HG03354 (cell line): ENCODE results near the gene MAP3K4.
A peak's percentile ranks its signal among the peaks of the same experiment; 100 is the strongest.
"Not testable (repeated sequence)": the region's sequence is repeated elsewhere in the genome, so short reads cannot be mapped to it uniquely, and the experiment has no call there.

ENCODE experiments used
- ATAC-seq: cut with Tn5 transposase; IDR thresholded peaks from one replicate; pipeline ENCODE4 v1.9.1; 2021; ENCODE audit warnings: mild to moderate bottlenecking; ENCODE audit not compliant: unreplicated experiment, poor library complexity, severe bottlenecking

Gene MAP3K4

DNA sequence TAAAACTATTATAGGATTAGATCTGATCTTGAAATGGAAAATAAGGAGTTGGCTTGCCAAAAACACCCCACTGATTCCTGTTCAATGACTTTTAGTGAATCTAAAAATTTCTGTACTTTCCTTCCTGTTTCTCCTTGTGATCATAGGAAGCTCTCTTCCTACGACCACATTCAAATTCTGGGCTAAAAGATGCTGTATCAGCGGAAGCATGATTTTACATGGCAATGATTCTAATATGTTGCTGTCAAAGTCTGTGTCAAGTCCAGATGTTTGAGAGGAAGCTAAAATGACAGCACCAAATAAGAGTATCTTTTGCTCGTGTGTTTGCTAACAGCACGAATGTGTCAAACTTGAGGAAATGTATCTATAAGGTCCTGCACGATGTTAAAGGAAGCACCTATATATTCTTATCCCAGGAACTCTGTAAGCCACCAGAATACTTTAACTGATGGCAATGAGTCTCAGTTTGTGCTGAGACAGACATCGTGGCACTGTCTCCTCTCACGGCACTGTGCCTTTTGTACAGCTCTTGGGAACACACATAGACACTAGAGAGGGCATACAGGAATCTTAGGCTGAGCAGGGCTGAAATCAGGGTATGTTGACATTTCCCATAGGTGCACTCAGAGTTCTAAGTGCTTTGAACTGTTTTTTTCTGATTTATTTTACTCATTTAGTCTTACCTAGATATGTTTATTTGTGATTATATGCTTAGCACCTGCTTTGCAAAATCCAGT lies 24.9 kb upstream of the MAP3K4 start:
- ATAC-seq, result no peak

DNA sequence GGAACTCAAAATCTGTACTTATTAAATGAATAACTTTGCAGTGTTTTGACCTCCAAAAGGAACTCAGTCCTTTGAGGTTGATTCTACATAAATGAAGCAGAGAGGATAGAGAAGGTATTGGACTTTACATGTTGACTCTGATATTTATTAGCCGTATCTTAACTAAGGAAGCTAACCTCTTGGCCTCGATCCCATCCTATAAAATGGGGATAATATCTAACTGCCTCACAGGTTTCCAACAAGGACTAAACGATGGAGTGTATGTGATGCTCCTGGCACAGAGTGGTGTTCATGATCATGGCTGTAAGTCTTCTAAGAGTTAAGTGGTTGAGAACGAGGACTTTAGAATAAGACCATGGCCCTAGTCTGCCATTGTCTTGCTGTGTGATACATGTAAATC lies 24.2 kb upstream of the MAP3K4 start:
- ATAC-seq, result no peak

DNA sequence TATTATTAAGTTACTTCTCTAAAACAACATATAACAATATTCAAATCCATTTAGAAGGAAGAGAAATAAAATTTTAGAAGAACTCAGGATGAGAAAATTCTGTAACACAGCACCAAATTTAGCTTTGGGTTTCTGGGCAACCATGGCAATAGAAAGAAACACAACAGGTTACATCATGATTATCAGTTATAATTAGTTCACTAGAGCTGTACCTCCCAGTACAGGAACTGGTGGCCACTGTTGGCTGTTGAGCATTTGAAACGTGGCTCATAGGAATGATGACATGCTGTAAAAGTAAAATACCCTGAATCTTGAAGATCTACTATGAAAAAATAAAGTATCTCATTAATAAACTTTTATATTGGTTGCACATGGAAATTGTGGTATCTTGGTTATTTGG lies 23.7 kb upstream of the MAP3K4 start:
- ATAC-seq, result no peak

DNA sequence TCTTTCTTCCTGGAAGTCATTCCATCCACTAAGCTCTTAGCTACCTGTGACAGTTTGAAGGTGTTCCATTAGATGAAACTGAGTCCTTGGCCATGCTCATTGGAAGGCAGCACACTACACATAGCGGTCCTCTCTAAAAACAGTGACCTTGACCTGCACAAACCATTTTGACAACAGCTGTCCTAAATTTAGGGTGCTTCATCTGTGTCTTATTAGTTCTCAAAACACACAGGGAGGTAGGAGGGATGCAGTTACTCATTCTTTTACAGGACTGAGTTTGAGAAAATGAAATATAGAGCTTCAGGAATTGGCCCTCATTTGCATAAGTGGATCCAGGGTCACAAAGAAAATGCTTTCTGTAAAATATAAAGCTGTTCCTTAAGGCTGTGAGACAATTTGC lies 20.4 kb upstream of the MAP3K4 start:
- ATAC-seq, result no peak

DNA sequence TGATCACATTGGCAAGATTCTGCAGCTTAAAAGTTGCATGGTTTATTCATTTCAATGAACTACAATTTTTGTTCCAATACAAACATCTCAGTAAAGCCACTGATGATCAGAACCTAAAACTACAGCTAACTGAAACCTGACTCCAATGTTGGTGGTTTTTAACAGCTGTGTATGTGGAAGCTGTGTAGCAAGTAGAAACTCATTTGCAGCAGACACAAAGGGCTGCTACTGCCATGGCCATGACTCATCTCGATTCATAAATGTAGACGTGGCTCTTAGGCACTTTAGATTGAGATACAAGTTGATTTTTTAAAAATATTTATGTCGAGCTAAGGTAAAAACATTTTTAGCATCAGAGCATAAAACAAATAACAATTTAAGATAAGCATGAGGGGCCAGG lies 19.5 kb upstream of the MAP3K4 start:
- ATAC-seq, result peak; percentile 90

DNA sequence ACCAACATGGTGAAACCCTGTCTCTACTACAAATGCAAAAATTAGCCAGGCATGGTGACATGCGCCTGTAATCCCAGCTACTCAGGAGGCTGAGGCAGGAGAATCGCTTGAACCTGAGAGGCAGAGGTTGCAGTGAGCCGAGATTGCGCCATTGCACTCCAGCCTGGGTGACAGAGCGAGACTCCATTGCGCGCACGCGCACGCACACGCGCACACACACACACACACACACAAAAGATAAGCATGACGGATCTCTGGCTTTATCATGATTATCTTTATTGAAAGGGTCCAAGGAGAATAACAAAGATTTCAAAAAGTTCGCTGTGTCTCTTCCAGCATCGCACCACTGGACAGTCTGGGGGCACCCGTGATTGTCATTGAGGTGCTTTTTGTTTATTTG lies 19.0 kb upstream of the MAP3K4 start:
- not testable (repeated sequence) for ATAC-seq

DNA sequence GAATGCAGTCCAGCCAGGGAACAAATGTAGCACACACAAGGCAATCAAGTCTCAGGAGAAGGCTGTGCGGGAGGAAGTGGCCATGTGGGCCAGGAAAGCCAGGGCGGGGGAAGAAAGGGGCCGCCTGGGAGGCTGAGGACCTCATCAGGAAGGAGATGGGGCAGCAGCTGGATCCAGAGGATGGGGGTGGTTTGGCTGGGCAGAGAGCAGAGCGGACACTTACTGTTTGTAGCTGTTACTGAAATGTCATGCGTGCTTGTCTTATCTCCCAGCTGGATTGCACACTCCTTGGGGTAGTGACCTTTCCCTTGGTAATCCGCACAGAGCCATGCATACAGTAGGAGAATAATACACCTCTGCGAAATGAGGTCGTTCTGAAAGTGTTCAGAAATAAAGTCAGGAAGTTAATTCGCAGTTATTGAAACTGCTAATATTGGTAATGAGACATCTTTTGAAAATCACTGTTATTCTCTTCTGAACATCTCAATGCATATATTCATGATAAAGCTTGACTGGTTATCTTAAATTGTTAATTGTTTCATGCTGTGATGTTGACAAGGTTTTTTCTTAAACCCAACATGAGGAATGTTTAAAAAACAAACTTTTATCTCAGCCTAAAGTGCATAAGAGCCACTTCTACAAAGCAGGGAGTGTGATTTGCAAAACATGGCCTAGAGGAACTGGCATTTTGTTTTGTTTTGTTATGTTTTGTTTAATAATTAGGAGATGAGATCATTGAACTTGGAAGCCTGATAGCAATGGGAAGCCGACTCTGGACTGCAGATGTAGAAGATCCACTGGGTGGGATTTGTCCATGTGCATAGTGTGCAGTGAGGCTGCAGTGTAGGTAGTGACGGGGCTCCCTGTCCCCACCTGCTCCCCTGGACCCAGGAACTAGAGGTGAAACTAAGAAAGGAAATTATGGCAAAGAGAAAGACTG lies 18.0 kb upstream of the MAP3K4 start:
- no peak for ATAC-seq

DNA sequence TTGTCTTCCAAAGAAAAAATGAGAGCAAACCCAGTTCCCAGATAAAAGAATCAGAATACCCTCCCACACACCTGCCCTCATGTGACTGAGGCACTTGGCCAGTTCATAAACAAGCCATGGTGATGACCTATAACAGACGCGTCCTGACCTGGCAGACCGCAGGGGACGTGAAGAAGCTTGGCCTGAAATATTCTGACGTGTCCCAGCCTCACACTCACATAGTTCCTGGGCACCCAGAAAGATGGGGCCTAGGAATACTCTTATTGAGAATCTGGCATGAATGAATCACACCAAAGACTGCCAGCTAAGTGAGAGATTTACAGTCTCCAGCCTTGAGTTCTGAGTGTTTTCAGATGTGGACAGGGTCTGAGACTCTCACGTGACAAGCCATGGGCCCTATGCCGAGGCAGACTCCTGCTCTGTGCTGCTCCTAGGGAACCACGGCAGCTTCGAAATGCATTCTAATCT lies 17.2 kb upstream of the MAP3K4 start:
- ATAC-seq, result no peak

DNA sequence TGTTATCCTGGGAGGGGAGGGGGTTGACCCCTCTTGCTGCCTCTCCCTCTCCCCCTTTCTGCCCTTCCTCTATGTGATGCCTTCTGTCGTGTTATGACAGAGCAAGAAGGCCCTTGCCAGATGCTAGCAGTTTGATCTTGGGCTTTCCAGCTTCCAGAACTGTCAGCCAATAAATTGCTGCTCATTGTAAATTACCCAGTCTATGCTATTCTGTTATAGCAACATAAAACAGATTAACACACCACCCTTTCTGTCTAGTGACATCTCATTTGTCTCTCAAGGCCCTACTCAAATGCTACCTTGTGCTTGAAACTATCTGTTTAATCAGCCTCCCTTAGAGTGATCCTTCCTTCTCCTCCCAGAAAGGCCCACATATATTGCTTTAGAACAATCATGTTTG lies 16.4 kb upstream of the MAP3K4 start:
- no peak for ATAC-seq

DNA sequence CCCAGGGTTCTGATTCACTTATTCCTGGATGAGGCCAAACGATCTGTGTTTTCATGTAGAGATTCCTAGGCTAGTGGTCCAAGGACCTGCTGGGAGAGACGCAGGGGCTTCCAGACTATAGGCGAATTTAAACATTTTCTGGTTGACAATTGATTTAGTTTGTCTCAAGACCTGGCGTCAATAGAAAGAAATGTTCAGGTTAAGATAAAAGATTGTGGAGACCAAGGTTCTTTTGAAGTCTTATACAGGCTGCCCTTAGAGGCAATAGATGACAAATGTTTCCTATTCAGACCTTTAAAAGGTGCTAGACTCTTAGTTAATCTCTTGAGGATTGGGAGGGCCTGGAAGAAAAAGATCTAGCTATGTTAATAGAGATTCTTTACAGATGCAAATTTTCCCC lies 15.6 kb upstream of the MAP3K4 start:
- not testable (repeated sequence) for ATAC-seq

DNA sequence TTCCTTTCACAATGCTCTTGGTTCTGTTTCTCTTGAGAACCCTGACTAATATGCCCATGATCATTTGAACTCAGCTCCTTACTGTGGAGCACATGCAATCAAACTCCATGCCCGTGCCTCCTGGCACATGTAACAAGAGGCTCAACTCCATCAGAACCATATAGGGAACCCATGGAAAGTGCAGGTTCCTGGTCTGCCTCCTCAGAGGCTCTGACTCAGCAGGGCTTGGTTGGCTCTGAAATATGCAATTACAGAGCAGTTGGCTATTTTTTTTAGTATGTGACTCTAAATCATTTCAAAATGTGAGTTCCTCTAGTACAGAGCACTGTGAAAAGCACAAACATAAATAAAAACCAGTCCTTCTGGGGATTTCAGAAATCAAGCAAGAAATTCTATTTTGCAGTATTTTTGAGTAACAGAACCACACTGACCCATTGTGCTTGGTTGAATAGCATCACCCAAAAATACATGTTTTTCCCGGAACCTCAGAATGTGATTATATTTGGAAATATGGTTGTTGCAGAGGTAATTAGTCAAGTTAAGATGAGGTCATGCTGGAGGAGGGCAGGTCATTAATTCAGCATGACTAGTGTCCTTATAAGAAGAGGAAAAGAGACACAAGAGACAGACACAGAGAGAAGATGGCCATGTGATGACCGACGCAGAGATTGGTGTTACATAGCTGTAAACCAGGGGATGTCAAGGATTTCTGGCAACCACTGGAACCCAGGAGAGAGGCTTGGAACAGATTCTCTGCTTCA lies 13.2 kb upstream of the MAP3K4 start:
- no peak for ATAC-seq

DNA sequence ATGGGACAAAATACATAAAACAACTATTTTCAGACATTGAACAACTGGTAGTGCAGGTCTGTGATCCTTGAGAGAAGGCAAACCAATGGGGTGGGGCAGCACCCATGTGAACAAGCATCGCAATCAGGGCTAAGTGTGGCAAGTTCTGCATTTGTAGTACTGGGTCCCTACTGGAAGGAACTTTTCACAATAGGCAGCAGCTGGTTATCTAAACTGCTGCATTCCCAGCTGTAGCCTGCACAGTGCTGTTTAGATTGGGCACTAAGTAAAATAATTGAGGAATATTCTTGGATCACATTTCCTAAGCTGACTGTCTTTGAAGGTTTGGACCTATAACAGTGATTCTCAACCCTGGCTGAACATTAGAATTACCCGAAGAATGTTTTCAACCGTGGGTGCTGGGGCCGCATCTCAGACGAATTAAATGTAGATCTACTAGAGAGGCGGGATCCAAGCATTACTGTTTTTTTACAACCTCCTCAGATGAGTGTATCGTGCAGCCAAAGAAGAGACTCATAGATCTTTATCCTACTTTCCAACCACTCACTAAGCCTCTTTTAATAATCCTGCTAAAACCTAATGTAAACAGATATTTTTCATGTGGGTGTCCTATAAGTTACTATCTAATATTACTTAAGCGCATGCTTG lies 12.4 kb upstream of the MAP3K4 start:
- ATAC-seq, result no peak

DNA sequence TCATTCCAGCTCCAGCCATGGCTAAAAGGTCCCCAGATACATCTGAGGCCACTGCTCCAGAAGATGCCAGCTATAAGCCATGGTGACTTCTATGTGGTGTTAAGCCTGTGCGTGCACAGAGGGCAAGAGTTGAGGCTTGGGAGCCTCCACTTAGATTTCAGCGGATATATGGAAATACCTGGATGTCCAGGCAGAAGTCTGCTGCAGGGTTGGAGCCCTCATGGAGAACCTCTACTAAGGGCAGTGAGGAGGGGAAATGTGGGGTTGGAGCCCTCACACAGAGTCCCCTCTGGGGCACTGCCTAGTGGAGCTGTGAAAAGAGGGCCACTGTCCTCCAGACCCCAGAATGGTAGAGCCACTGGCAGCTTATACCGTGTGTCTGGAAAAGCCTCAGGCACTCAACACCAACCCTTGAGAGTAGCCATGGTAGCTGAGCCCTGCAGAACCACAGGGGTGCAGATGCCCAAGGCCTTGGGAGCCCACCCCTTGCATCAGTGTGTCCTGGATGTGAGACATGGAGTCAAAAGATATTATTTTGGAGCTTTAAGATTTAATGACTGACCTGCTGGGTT lies 8.1 kb upstream of the MAP3K4 start:
- not testable (repeated sequence) for ATAC-seq

DNA sequence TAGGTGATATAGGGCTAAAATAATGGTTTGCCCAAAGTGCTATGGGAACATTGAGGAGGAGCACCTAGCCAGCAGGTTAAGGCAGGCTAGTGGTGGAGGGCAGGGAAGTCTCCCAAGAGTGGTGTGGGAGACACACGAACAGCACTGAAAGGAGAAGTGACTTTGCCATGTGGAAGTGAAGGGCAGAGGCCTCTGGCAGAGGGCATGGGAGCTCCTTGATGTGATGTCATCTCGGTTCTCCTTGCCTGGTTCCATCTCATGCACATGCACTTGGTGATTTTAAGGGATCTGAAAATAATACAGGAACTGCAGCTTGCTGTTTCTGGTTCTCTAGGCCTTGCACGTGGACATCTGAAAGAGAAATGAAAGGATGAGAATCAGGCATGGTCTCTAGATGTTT lies 4.7 kb upstream of the MAP3K4 start:
- no peak for ATAC-seq

DNA sequence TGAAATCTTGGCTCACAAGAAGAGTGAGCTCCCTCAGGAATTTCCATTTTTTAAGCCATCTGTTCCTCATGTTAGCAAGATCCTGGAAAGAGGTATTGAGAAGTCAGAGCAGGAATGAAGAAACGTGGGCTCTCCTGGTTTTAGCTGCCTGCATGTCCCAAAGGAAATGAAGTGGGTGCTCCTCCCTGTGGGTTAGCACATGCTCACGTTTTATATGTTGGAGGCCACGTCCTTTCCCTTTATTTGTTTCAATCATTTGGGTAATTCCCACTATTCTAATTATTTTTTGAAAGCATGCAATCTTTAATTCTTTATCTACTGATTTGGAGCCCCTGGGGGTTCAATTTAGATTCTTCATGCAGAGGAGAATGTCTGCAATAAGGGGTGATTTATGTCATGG lies 4.3 kb upstream of the MAP3K4 start:
- ATAC-seq, result no peak

DNA sequence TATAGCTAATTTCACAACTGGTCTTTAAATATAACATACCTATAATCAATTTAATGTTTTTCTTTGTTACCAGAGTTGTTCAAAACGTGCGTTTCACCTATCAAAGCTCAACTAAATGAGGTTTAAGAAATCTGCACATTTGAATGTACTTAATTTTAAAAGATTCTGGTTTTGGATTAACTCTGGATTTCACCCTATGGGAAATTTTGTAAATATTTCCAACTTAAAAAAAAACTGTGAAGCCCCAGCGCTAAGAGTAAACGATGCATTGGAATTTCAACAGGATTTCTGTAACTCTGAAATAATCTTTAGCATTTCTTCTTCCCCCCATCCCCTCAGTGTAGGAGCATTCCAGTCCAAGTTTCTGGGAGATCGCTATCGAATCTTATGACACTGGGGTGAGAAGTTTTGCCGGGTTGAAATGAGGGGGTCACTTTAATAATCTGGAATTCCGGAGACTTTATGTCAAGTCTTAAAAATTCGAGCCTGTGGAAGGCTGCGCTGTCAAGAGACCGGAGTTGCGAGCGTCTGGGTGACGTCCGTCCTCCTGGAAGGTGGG lies 643 bp upstream of the MAP3K4 start:
- ATAC-seq, result no peak

DNA sequence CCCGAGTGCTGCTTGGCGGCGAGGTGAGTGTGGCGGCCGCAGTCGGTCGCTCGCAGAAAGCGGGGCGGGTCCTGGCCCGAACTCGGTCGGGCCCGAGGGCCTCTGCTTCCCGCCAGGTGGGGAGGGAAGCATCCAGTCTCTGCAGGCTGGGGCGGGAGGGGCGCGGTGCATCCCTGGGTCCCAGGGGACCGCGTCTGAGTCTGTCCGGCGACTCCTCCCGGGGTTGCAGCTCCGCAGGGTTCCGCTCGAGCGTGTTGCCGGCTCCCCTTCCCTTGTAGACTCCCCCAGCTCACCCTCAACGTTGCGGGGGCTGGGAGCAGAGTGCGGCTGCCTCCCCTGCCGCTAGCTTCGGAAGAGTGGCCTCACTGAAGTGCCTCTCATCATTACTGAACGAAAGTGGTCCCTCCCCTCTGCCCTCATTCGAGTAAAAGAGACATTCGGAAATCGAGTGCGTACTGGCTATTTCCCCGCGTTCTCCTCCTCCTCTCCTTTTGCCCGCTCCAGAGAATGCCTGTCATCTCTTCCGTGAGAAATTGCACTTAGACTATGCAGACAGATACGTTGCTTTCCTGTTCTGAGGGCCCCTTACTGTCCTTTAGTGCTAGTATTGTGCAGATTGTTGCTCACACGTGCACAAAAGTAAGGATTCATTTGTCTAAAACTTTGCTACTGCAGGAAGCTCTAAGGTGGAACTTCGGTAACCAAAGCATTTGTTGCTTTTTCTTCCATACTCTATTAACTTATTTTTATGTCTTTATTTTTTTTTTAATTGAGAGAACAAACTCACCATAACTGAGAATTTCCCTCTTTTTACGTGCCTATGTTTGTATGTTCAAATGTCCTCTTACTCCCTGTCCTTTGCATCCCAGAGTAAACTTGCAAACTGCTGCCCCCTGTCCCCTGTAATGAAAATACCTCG lies 751 bp downstream of the MAP3K4 start:
- peak; percentile 62 for ATAC-seq

DNA sequence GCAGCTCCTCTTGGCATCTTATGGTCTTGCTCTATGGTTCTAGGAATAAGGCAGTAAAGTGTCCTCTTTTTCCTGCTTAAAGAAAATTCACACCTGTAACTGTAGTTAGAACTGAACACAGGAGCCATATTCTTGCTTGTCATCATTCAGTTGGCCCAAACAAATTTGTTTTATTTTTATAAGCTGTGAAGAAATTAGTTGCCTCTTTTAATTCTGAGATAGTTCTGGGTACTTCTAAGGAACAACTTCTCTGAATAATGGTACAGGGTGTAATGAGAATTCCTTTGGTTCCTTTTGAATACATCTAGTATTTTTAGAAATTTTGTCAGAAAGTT lies 1.4 kb downstream of the MAP3K4 start:
- no peak for ATAC-seq
